ENCODE results near the gene ITPRID1.

ITPRID1 gene

GRCh38 chr7:31633894-31634494 is 120.1 kb downstream of the ITPRID1 start:
- peak; percentile 67 for DNase-seq (ENCODE audit: low spot score)

- no peak for DNase-seq (ENCODE audit: low spot score)
These were observed 126.5 kb downstream of the ITPRID1 start for GRCh38 chr7:31640381-31640780.

GRCh38 chr7:31642681-31643115 is 128.8 kb downstream of the ITPRID1 start:
- no peak for DNase-seq (ENCODE audit: low spot score)

- DNase-seq (ENCODE audit: low spot score) = no peak
These were observed 133.1 kb downstream of the ITPRID1 start for GRCh38 chr7:31646942-31647341.

GRCh38 chr7:31647511-31647910 is 133.6 kb downstream of the ITPRID1 start:
- no peak for DNase-seq (ENCODE audit: low spot score)

- DNase-seq (ENCODE audit: low spot score) = peak; percentile 12
These were observed 134.4 kb downstream of the ITPRID1 start for GRCh38 chr7:31648288-31648687.

GRCh38 chr7:31648880-31649279 is 135.0 kb downstream of the ITPRID1 start:
- no peak for DNase-seq (ENCODE audit: low spot score)

GRCh38 chr7:31651234-31652062 is 137.6 kb downstream of the ITPRID1 start:
- DNase-seq (ENCODE audit: low spot score) = no peak

- DNase-seq (ENCODE audit: low spot score) = no peak
These were observed 138.1 kb downstream of the ITPRID1 start for GRCh38 chr7:31652063-31652326.

GRCh38 chr7:31663072-31663471 is 149.2 kb downstream of the ITPRID1 start:
- DNase-seq (ENCODE audit: low spot score) = no peak

GRCh38 chr7:31664890-31665289 is 151.0 kb downstream of the ITPRID1 start:
- no peak for DNase-seq (ENCODE audit: low spot score)

- no peak for DNase-seq (ENCODE audit: low spot score)
These were observed 151.7 kb downstream of the ITPRID1 start for GRCh38 chr7:31665546-31665945.

GRCh38 chr7:31669461-31669860 is 155.6 kb downstream of the ITPRID1 start:
- DNase-seq (ENCODE audit: low spot score) = no peak

GRCh38 chr7:31679574-31680305 is 165.8 kb downstream of the ITPRID1 start:
- no peak for DNase-seq (ENCODE audit: low spot score)

GRCh38 chr7:31683445-31684225 is 169.7 kb downstream of the ITPRID1 start:
- no peak for DNase-seq (ENCODE audit: low spot score)

- no peak for DNase-seq (ENCODE audit: low spot score)
These were observed 173.3 kb downstream of the ITPRID1 start, which contains the start of gene PPP1R17 for GRCh38 chr7:31687024-31687748. PPP1R17 (plus strand) TSS chr7:31687215; CDS start chr7:31692442, 5,227 bp downstream.

- no peak for DNase-seq (ENCODE audit: low spot score)
These were observed 174.5 kb downstream of the ITPRID1 start for GRCh38 chr7:31688372-31688771.

- DNase-seq (ENCODE audit: low spot score) = no peak
These were observed 175.1 kb downstream of the ITPRID1 start for GRCh38 chr7:31688996-31689395.

- DNase-seq (ENCODE audit: low spot score) = no peak
These were observed 177.0 kb downstream of the ITPRID1 start for GRCh38 chr7:31690935-31691334.

GRCh38 chr7:31692451-31692850 is 178.6 kb downstream of the ITPRID1 start:
- DNase-seq (ENCODE audit: low spot score) = no peak

- DNase-seq (ENCODE audit: low spot score) = no peak
These were observed 179.0 kb downstream of the ITPRID1 start for GRCh38 chr7:31692871-31693270.
